ENCODE results near the gene RPS6KA1.

DNA sequence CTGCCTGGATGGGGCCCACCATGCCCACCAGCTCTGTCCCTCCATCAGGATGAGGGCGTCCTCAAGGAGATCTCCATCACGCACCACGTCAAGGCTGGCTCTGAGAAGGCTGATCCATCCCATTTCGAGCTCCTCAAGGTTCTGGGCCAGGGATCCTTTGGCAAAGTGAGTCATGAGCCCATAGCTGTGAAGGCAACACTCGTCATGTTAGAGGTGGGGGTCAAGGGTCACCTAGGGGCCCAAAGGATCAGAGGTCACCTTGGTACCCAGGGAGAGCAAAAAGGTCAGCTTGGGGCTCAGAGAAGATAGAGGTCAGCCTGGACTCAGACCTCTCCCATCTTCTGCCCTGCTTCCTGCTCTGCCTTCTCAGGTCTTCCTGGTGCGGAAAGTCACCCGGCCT lies 17.3 kb downstream of the RPS6KA1 start:
- TF ChIP-seq, protein P1, sequence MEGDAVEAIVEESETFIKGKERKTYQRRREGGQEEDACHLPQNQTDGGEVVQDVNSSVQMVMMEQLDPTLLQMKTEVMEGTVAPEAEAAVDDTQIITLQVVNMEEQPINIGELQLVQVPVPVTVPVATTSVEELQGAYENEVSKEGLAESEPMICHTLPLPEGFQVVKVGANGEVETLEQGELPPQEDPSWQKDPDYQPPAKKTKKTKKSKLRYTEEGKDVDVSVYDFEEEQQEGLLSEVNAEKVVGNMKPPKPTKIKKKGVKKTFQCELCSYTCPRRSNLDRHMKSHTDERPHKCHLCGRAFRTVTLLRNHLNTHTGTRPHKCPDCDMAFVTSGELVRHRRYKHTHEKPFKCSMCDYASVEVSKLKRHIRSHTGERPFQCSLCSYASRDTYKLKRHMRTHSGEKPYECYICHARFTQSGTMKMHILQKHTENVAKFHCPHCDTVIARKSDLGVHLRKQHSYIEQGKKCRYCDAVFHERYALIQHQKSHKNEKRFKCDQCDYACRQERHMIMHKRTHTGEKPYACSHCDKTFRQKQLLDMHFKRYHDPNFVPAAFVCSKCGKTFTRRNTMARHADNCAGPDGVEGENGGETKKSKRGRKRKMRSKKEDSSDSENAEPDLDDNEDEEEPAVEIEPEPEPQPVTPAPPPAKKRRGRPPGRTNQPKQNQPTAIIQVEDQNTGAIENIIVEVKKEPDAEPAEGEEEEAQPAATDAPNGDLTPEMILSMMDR (IDR thresholded peaks at IDR 0.05 in 8 of 11, conservative IDR thresholded peaks at IDR 0.05 in 3 of 11): no peak
- TF ChIP-seq POLR2AphosphoS5 (IDR thresholded peaks at IDR 0.05): no peak
